NCI-H2029 treated with DMSO at 0.1 percent for 48 hours (cell line): ENCODE data around the gene MTURN.
"Not testable (repeated sequence)": the region's sequence is repeated elsewhere in the genome, so short reads cannot be mapped to it uniquely, and the experiment has no call there.

ENCODE experiments used
- DNase-seq: peaks from one replicate; lab custom pipeline; 2025; lab: John Stamatoyannopoulos, UW

Gene MTURN

GRCh38 chr7:30134611-30135300 is at the start of gene MTURN:
TSS of gene MTURN (plus strand) at chr7:30134986. CDS start at chr7:30135137, 151 bp downstream.
- DNase-seq = peak; percentile 32

GRCh38 chr7:30086529-30086928 is 48.3 kb upstream of the MTURN start:
- DNase-seq = no peak

- no peak for DNase-seq
These were observed 47.4 kb upstream of the MTURN start for GRCh38 chr7:30087371-30087770.

- no peak for DNase-seq
These were observed 46.4 kb upstream of the MTURN start for GRCh38 chr7:30088362-30088761.

GRCh38 chr7:30090111-30090510 is 44.7 kb upstream of the MTURN start:
- no peak for DNase-seq

- DNase-seq = no peak
These were observed 43.3 kb upstream of the MTURN start for GRCh38 chr7:30091491-30091912.

- no peak for DNase-seq
These were observed 42.8 kb upstream of the MTURN start for GRCh38 chr7:30091987-30092386.

GRCh38 chr7:30093420-30093952 is 41.3 kb upstream of the MTURN start:
- no peak for DNase-seq

GRCh38 chr7:30098599-30098998 is 36.2 kb upstream of the MTURN start:
- DNase-seq = not testable (repeated sequence)

GRCh38 chr7:30102281-30102680 is 32.5 kb upstream of the MTURN start:
- no peak for DNase-seq

- no peak for DNase-seq
These were observed 30.6 kb upstream of the MTURN start for GRCh38 chr7:30104157-30104556.

GRCh38 chr7:30112103-30112713 is 22.6 kb upstream of the MTURN start:
- no peak for DNase-seq

- DNase-seq = no peak
These were observed 21.6 kb upstream of the MTURN start for GRCh38 chr7:30113144-30113543.

GRCh38 chr7:30114536-30115238 is 20.1 kb upstream of the MTURN start:
- no peak for DNase-seq

GRCh38 chr7:30115709-30116297 is 19.0 kb upstream of the MTURN start:
- no peak for DNase-seq

- no peak for DNase-seq
These were observed 18.0 kb upstream of the MTURN start for GRCh38 chr7:30116771-30117170.

- no peak for DNase-seq
These were observed 16.9 kb upstream of the MTURN start for GRCh38 chr7:30117896-30118295.

- no peak for DNase-seq
These were observed 14.8 kb upstream of the MTURN start for GRCh38 chr7:30119890-30120577.

- no peak for DNase-seq
These were observed 813 bp upstream of the MTURN start for GRCh38 chr7:30133736-30134610.

GRCh38 chr7:30135301-30136116 is 723 bp downstream of the MTURN start:
- DNase-seq = no peak
